Transverse colon (tissue), 4 donors: ENCODE measurements around the gene FGF3. TPM values are rescaled to one million over a fixed set of nuclear protein-coding genes. Genes with fewer than 3 reads are reported as not detected.
A peak's percentile ranks its signal among the peaks of the same experiment; 100 is the strongest.

Source experiments
- DNase-seq: peaks from one replicate; pipeline ENCODE4 v3.0.0-alpha.2; 2019
- H3K27ac ChIP-seq, 4 donors: fragments of 200-600 bp; sonication (generic); 2 replicates each; pipeline ENCODE4 v1.5.1; 2016 to 2018; ENCODE audit warnings: inconsistent platforms in 4 of 4
- H3K27me3 ChIP-seq: fragments of 200-600 bp; sonication (generic); 2 replicates; pipeline ENCODE4 v1.5.1; 2017; ENCODE audit warnings: inconsistent platforms
- H3K36me3 ChIP-seq, 4 donors: fragments of 200-600 bp; sonication (generic); 2 replicates each; pipeline ENCODE4 v1.5.1; 2017 to 2019; ENCODE audit warnings: inconsistent platforms in 4 of 4
- H3K4me1 ChIP-seq, 4 donors: fragments of 200-600 bp; sonication (generic); 2 replicates each; pipeline ENCODE4 v1.5.1; 2017 to 2020; ENCODE audit warnings: inconsistent platforms in 4 of 4
- H3K4me3 ChIP-seq, 4 donors: fragments of 200-600 bp; sonication (generic); 1 replicate in 1 of 4; 2 replicates in 3 of 4; pipeline versions ENCODE4 v1.5.1 to v1.6.1; 2017 to 2019; ENCODE audit warnings: inconsistent platforms in 4 of 4
- H3K9me3 ChIP-seq, 2 donors: fragments of 200-600 bp; sonication (generic); 2 replicates each; pipeline ENCODE4 v1.5.1; 2017 to 2019; ENCODE audit warnings: inconsistent platforms in 2 of 2
- CTCF ChIP-seq, 5 experiments: fragments of 200-600 bp in 3 of 5; fragments of 450-650 bp in 2 of 5; sonication (generic) in 3 of 5; IDR thresholded peaks; 1 replicate in 2 of 5; 2 replicates in 3 of 5; pipeline ENCODE4 v1.5.1; 2016 to 2017; ENCODE audit warnings: antibody characterized with exemption in 5 of 5, inconsistent platforms in 3 of 5, mild to moderate bottlenecking in 2 of 5, moderate library complexity in 1 of 5
- EP300 ChIP-seq: sonication (generic); formaldehyde crosslinking; IDR thresholded peaks from one replicate; pipeline ENCODE4 v1.6.1; 2017; ENCODE audit warnings: antibody characterized with exemption, low read depth
- POLR2A ChIP-seq: fragments of 450-650 bp; IDR thresholded peaks from one replicate; pipeline ENCODE4 v1.6.1; 2016; ENCODE audit warnings: antibody characterized with exemption, mild to moderate bottlenecking, moderate library complexity
- POLR2AphosphoS5 ChIP-seq, 3 donors: sonication (generic); formaldehyde crosslinking; IDR thresholded peaks; one replicate each; pipeline ENCODE4 v1.6.1; 2016; ENCODE audit warnings: antibody characterized with exemption in 3 of 3
- WGBS, 2 donors: methylation state at CpG; one replicate each; pipeline ENCODE4 v1.1.5; 2018; ENCODE audit warnings: low coverage in 1 of 2; 5-methylcytosine and 5-hydroxymethylcytosine counted together
- in situ Hi-C, 4 donors: fragments of 200-750 bp; cut with MboI; loops; one replicate each; pipeline versions ENCODE4 v1.15.0 to v1.15.1; 2017; ENCODE audit warnings: low sequenced_read_pairs in 3 of 4, low pct_ligation_motif_present in 1 of 4, low pct_unique_long_range_greater_than_20kb in 1 of 4
- intact Hi-C: fragments of 100-400 bp; cut with DNase I; formaldehyde crosslinking; loops from one replicate; pipeline ENCODE4 v1.15.1; 2023; ENCODE audit warnings: low total_unique reads
- total RNA-seq, 4 donors: library from RNA; depleted of rRNA; stranded (reverse); fragments of >200 nt; gene quantifications; one replicate each; pipeline ENCODE4 v1.1.0, GENCODE V29; 2016

FGF3 gene
- total RNA-seq, 4 donors from 2014 or later = not detected

GRCh38 chr11:69843529-69843921, 24.3 kb upstream of the FGF3 start:
- Histone ChIP-seq H3K4me1 (no peaks in the 10 kb centered on the region), H3K36me3 (no peaks in the 10 kb centered on the region), H3K9me3 (no peaks in the 10 kb centered on the region), H3K27ac (no peak overlapping the region), H3K27me3 (peaks cover 18% of the 10 kb centered on the region), H3K4me3 (no peak overlapping the region)
- 57% methylated on average over 1 of the region's 1 CpG; no CpG with 5 or more reads in 1 of the 2 donors for WGBS, 2 donors
- intact Hi-C loops (no loop called here), in situ Hi-C loops (no loop called here)
- TF ChIP-seq CTCF (IDR thresholded peaks at IDR 0.05) (no peak), POLR2A (no peak), EP300 (no peak), POLR2AphosphoS5 (IDR thresholded peaks at IDR 0.05) (no peak)
- no peak for DNase-seq

- Histone ChIP-seq H3K36me3 (no peaks in the 10 kb centered on the region), H3K27me3 (peaks cover 18% of the 10 kb centered on the region), H3K27ac (no peak overlapping the region), H3K9me3 (no peaks in the 10 kb centered on the region), H3K4me1 (no peaks in the 10 kb centered on the region), H3K4me3 (no peak overlapping the region)
- in situ Hi-C loops = no loop called here
- intact Hi-C loops = no loop called here
- 51 to 80% methylated on average over 3 to 7 of the region's 7 CpGs for WGBS, 2 donors
- no peak for TF ChIP-seq POLR2A
- no peak for TF ChIP-seq EP300
- TF ChIP-seq CTCF (IDR thresholded peaks at IDR 0.05) = no peak
- TF ChIP-seq POLR2AphosphoS5 (IDR thresholded peaks at IDR 0.05) = no peak
- DNase-seq = no peak
These were observed 23.7 kb upstream of the FGF3 start for GRCh38 chr11:69842746-69843528.

- WGBS, 2 donors = 59 to 70% methylated on average over 2 to 13 of the region's 13 CpGs
- Histone ChIP-seq H3K36me3 (no peaks in the 10 kb centered on the region), H3K4me1 (no peaks in the 10 kb centered on the region), H3K27ac (no peak overlapping the region), H3K9me3 (no peaks in the 10 kb centered on the region), H3K27me3 (peaks cover 18% of the 10 kb centered on the region), H3K4me3 (no peak overlapping the region)
- in situ Hi-C loops = no loop called here
- intact Hi-C loops = no loop called here
- TF ChIP-seq CTCF (IDR thresholded peaks at IDR 0.05) (peak in 4 of 5 experiments; percentile 15 to 36 (median 22)), POLR2A (no peak)
- DNase-seq = no peak
These were observed 22.9 kb upstream of the FGF3 start for GRCh38 chr11:69841859-69842698.

- DNase-seq = no peak
- no peaks in the 10 kb centered on the region for H3K4me1 ChIP-seq
- H3K9me3 ChIP-seq = no peaks in the 10 kb centered on the region
- no peaks in the 10 kb centered on the region for H3K36me3 ChIP-seq
- intact Hi-C loops (no loop called here), in situ Hi-C loops (no loop called here)
- H3K4me3 ChIP-seq = no peak overlapping the region
- TF ChIP-seq POLR2A = no peak
- no peak for TF ChIP-seq EP300
- TF ChIP-seq POLR2AphosphoS5 (IDR thresholded peaks at IDR 0.05) = no peak
- no peak for TF ChIP-seq CTCF (IDR thresholded peaks at IDR 0.05)
- peaks cover 22% of the 10 kb centered on the region for H3K27me3 ChIP-seq
- WGBS, 2 donors = 62 to 100% methylated on average over 1 to 4 of the region's 4 CpGs
- no peak overlapping the region for H3K27ac ChIP-seq
These were observed 22.1 kb upstream of the FGF3 start for GRCh38 chr11:69841170-69841858.
